HCT116 (cell line): ENCODE results near the gene COL8A2. TPM values are rescaled to one million over a fixed set of nuclear protein-coding genes. Genes with fewer than 3 reads are reported as not detected.

Experiments used
- ATAC-seq: fragments of 200-7000 bp; cut with Tn5 transposase; 2 replicates; pipeline ENCODE4 v1.9.1; 2020; ENCODE audit warnings: mild to moderate bottlenecking, moderate library complexity
- BruUV-seq: library from RNA; stranded (reverse); fragments of 400-500 nt; replicated peaks from 2 replicates; lab custom pipeline; 2021; lab: Mats Ljungman, UMichigan
- CTCF ChIA-PET: fragments of 300-600 bp; sonication (Branson Sonifier 250); formaldehyde crosslinking; loops from one replicate; lab custom pipeline; 2021; ENCODE audit warnings: antibody characterized with exemption; lab: Charles Lee
- POLR2A ChIA-PET: fragments of 300-600, 350-600 bp; sonication (Branson Sonifier 250); formaldehyde crosslinking; loops from one replicate; lab custom pipeline; 2021; ENCODE audit warnings: antibody characterized with exemption; lab: Charles Lee
- RAD21 ChIA-PET, 2 experiments: fragments of 300-600 bp; sonication (Branson Sonifier 250); formaldehyde crosslinking; loops; one replicate each; lab custom pipeline; 2023; ENCODE audit warnings: low total read pairs in 2 of 2; ENCODE audit not compliant: uncharacterized antibody in 2 of 2, unreplicated experiment in 2 of 2, low non-redundant PET in 1 of 2; lab: Charles Lee
- DNase-seq: peaks from one replicate; pipeline ENCODE4 v3.0.0-alpha.2; 2010; ENCODE audit warnings: low read depth, low spot score
- H2AFZ ChIP-seq: fragments of 200-600 bp; shearing (Covaris generic), sonication (generic); 2 replicates; pipeline ENCODE4 v1.6.1; 2017; ENCODE audit warnings: low read depth, mixed run types, mixed read lengths, antibody characterized with exemption, low read length; ENCODE audit not compliant: poor library complexity, severe bottlenecking
- H3K27ac ChIP-seq: 2 replicates; pipeline ENCODE4 v1.5.1; 2012; ENCODE audit warnings: low read depth, low read length
- H3K27me3 ChIP-seq: fragments of 200-600 bp; sonication (generic); 2 replicates; pipeline ENCODE4 v1.6.1; 2016; ENCODE audit warnings: mixed run types, low read length, mixed read lengths; ENCODE audit not compliant: insufficient read depth
- H3K36me3 ChIP-seq, 2 experiments: fragments of 200-500 bp in 1 of 2; fragments of 200-600 bp in 1 of 2; sonication (Bioruptor generic) in 1 of 2; sonication (generic) in 1 of 2; 2 replicates each; pipeline versions ENCODE4 v1.5.1 to v1.6.1; 2014 to 2016; ENCODE audit warnings: low read length in 2 of 2, inconsistent platforms in 1 of 2, mixed read lengths in 1 of 2, mixed run types in 1 of 2; ENCODE audit not compliant: insufficient read depth in 2 of 2, control insufficient read depth in 1 of 2
- H3K4me1 ChIP-seq, 2 experiments: fragments of 200-600 bp in 1 of 2; sonication (generic) in 1 of 2; 2 replicates each; pipeline versions ENCODE4 v1.5.1 to v1.6.1; 2012 to 2017; ENCODE audit warnings: low read length in 2 of 2, inconsistent platforms in 1 of 2, mild to moderate bottlenecking in 1 of 2, mixed read lengths in 1 of 2, mixed run types in 1 of 2, moderate library complexity in 1 of 2; ENCODE audit not compliant: insufficient read depth in 2 of 2, control insufficient read depth in 1 of 2
- H3K4me2 ChIP-seq: fragments of 200-600 bp; sonication (generic); 2 replicates; pipeline ENCODE4 v1.6.1; 2017; ENCODE audit warnings: mixed run types, low read length, mixed read lengths
- H3K4me3 ChIP-seq, 2 experiments: fragments of 200-600 bp in 1 of 2; sonication (generic) in 1 of 2; replicated peaks in 1 of 2; 2 replicates each; pipeline ENCODE4 v1.5.1; 2011 to 2016; ENCODE audit warnings: low read length in 2 of 2, control low read depth in 1 of 2, low read depth in 1 of 2, mild to moderate bottlenecking in 1 of 2, mixed read lengths in 1 of 2, mixed run types in 1 of 2
- H3K79me2 ChIP-seq: fragments of 200-600 bp; sonication (generic); 2 replicates; pipeline ENCODE4 v1.6.1; 2017; ENCODE audit warnings: mild to moderate bottlenecking, mixed run types, low read length, moderate library complexity, mixed read lengths; ENCODE audit not compliant: insufficient read depth
- H3K9ac ChIP-seq: fragments of 200-600 bp; sonication (generic); 2 replicates; pipeline ENCODE4 v1.6.1; 2016; ENCODE audit warnings: low read length, mixed read lengths
- H3K9me2 ChIP-seq: fragments of 200-600 bp; sonication (generic), shearing (Covaris generic); 2 replicates; pipeline ENCODE4 v1.6.1; 2017; ENCODE audit warnings: mixed run types, mild to moderate bottlenecking, moderate library complexity; ENCODE audit not compliant: insufficient read depth
- H3K9me3 ChIP-seq, 2 experiments: fragments of 200-500 bp in 1 of 2; fragments of 200-600 bp in 1 of 2; sonication (Bioruptor generic) in 1 of 2; sonication (generic) in 1 of 2; 2 replicates each; pipeline ENCODE4 v1.6.1; 2014 to 2017; ENCODE audit warnings: low read length in 2 of 2, mixed read lengths in 2 of 2, inconsistent platforms in 1 of 2, low read depth in 1 of 2, mild to moderate bottlenecking in 1 of 2, mixed run types in 1 of 2, moderate library complexity in 1 of 2; ENCODE audit not compliant: control insufficient read depth in 1 of 2, insufficient read depth in 1 of 2
- H4K20me1 ChIP-seq: fragments of 200-600 bp; sonication (generic), shearing (Covaris generic); 2 replicates; pipeline ENCODE4 v1.6.1; 2017; ENCODE audit warnings: mixed run types, mild to moderate bottlenecking, moderate library complexity; ENCODE audit not compliant: insufficient read depth
- ATF3 ChIP-seq: IDR thresholded peaks from 2 replicates; pipeline ENCODE4 v1.6.1; 2012
- CBX3 ChIP-seq: IDR thresholded peaks from 2 replicates; pipeline ENCODE4 v1.6.1; 2012; ENCODE audit warnings: low read depth
- CTCF ChIP-seq, 3 experiments: fragments of 200-600 bp in 1 of 3; sonication (generic) in 1 of 3; IDR thresholded peaks in 2 of 3; conservative IDR thresholded peaks in 1 of 3; 2 replicates each; pipeline ENCODE4 v1.5.1; 2012 to 2017; ENCODE audit warnings: low read depth in 2 of 3, low read length in 2 of 3, antibody characterized with exemption in 1 of 3, borderline replicate concordance in 1 of 3, control low read depth in 1 of 3, mild to moderate bottlenecking in 1 of 3, mixed read lengths in 1 of 3, mixed run types in 1 of 3, moderate library complexity in 1 of 3; ENCODE audit not compliant: insufficient read depth in 1 of 3
- EGR1 ChIP-seq: IDR thresholded peaks from 2 replicates; pipeline ENCODE4 v1.6.1; 2012; ENCODE audit warnings: low read depth
- EZH2phosphoT487 ChIP-seq: fragments of 200-600 bp; IDR thresholded peaks from 2 replicates; pipeline ENCODE4 v1.6.1; 2018; ENCODE audit warnings: antibody characterized with exemption, borderline replicate concordance
- JUND ChIP-seq: IDR thresholded peaks from 2 replicates; pipeline ENCODE4 v1.6.1; 2012
- MAX ChIP-seq: IDR thresholded peaks from 2 replicates; pipeline ENCODE4 v1.6.1; 2012
- POLR2A ChIP-seq: IDR thresholded peaks from 2 replicates; pipeline ENCODE4 v1.7.0; 2011; ENCODE audit warnings: borderline replicate concordance; ENCODE audit not compliant: insufficient read depth, insufficient read length; ENCODE audit errors: extremely low read depth
- REST ChIP-seq: IDR thresholded peaks from 2 replicates; pipeline ENCODE4 v1.6.1; 2012; ENCODE audit warnings: low read depth
- SRF ChIP-seq: IDR thresholded peaks from 2 replicates; pipeline ENCODE4 v1.6.1; 2012; ENCODE audit warnings: low read depth
- TCF7L2 ChIP-seq: IDR thresholded peaks from 2 replicates; pipeline ENCODE4 v1.7.0; 2011; ENCODE audit warnings: borderline replicate concordance, inconsistent platforms; ENCODE audit not compliant: insufficient read depth, insufficient read length; ENCODE audit errors: extremely low read depth
- ZNF274 ChIP-seq: fragments of 200-500 bp; sonication (Bioruptor generic); IDR thresholded peaks from 2 replicates; pipeline ENCODE4 v1.6.1; 2014; ENCODE audit warnings: mild to moderate bottlenecking, low read depth, low read length, inconsistent platforms
- intact Hi-C: fragments of 100-400 bp; cut with micrococcal nuclease; formaldehyde crosslinking; loops from 2 replicates; pipeline ENCODE4 v1.10.0; 2022
- total RNA-seq: library from RNA; stranded (reverse); gene quantifications from one replicate; pipeline ENCODE4 v1.2.1, GENCODE V29; 2021; ENCODE audit not compliant: unreplicated experiment

The COL8A2 gene
- total RNA-seq, 1 experiment from 2014 or later: 0.05 TPM

- no peaks in the 10 kb centered on the region for H4K20me1 ChIP-seq
- CTCF ChIA-PET: no interaction called here
- H2AFZ ChIP-seq: no peak overlapping the region
- H3K36me3 ChIP-seq: no peaks in the 10 kb centered on the region
- DNase-seq (no peak), ATAC-seq (no peak)
- POLR2A ChIA-PET: no interaction called here
- BruUV-seq: no TSS peak
- peaks cover 32 to 55% of the 10 kb centered on the region in 2 experiments for H3K4me1 ChIP-seq
- no peak overlapping the region for H3K4me3 ChIP-seq
- RAD21 ChIA-PET: no interaction called here
- H3K27ac ChIP-seq: no peak overlapping the region
- intact Hi-C loops: loop anchor here (5.0 to 10.0 kb wide), 2 partner anchors 231 to 269 kb away; partner anchors contain the start of gene STK40
- no peak overlapping the region for H3K9ac ChIP-seq
- H3K9me3 ChIP-seq: no peaks in the 10 kb centered on the region
- H3K4me2 ChIP-seq: no peak overlapping the region
- peaks cover 33% of the 10 kb centered on the region for H3K79me2 ChIP-seq
- TF ChIP-seq SRF (no peak), TCF7L2 (no peak), MAX (no peak), ATF3 (no peak), CTCF (IDR thresholded peaks at IDR 0.05 in 2 of 3, conservative IDR thresholded peaks at IDR 0.05 in 1 of 3; ENCODE audit: borderline replicate concordance in 1 of 3, insufficient read depth in 1 of 3, low read depth in 2 of 3, low read length in 2 of 3) (no peak), EGR1 (no peak), JUND (no peak), EZH2phosphoT487 (no peak), REST (no peak), POLR2A (no peak), ZNF274 (no peak), CBX3 (no peak)
- TF ChIP-seq, all 23 proteins: peak for 0
- Histone ChIP-seq H3K27me3 (no peaks in the 10 kb centered on the region), H3K9me2 (no peaks in the 10 kb centered on the region)
Measured at GRCh38 chr1:36153476-36153875, 28.5 kb upstream of the COL8A2 start.
